ENCODE results near the gene WDR86. TPM values are rescaled to one million over a fixed set of nuclear protein-coding genes. Genes with fewer than 3 reads are reported as not detected.

The WDR86 gene
- total RNA-seq, 1 donor from 2014 or later: not detected

DNA sequence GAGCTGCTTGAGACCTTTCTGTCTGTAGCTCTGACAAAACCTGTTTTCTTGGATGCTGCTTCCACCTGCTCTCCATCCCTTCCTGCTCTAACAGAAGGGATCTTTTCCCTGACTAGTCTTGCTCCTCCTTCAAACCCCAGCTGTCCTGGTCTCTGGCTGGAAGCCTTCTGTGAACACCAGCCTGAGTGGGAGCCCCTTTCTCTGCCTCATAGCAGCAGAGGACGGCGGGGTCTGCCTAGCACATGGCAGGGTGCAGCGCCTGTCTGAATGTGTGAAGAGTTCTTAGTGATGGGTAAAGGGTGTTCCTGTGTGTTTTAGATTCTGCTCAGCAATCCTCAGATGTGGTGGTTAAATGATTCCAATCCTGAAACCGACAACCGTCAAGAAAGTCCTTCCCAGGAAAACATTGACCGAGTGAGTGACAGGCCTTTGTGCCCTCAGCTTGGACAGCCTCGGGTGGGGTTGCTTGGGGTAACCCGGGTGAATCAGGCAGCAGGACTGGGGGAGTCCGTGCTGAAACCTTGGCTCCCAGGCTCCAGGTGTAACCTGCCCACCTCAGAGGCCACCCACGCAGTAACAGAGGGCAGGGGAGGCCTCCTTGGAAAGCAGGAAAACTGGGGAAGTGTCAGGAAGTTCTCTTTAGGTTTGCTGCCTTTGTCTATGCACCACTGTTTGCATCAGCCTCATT is 34.2 kb downstream of the WDR86 start:
- intact Hi-C loops (cut with micrococcal nuclease): no loop called here
- H3K27ac Mint-ChIP-seq: no peak overlapping the region
- H3K36me3 Mint-ChIP-seq (ENCODE audit: low read depth): peaks cover 33% of the 10 kb centered on the region
- no peak overlapping the region for H3K4me3 Mint-ChIP-seq
- no peaks in the 10 kb centered on the region for H3K4me1 Mint-ChIP-seq
- no peaks in the 10 kb centered on the region for H3K27me3 Mint-ChIP-seq
- DNase-seq: no peak
- H3K9me3 Mint-ChIP-seq: no peaks in the 10 kb centered on the region

DNA sequence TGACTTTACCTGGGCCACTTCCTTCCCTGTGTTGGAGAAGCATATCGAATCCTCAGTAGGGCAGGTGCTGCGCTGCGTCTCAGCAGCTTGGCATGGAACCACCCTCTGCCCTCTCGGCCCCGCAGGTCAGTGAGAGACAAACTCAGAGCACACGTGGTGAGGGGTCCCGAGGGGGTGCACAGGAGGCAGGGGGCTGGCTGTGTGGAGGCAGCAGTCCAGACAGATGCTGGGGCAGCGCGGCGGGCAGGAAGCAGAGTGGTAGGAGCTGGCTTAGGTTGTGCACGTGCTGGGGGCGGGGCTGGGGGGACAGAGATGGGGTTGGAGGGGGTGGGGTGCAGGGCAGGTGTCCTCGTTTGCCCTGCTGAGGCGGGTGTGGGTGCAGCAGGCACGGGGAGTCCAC is 35.1 kb downstream of the WDR86 start:
- H3K4me3 Mint-ChIP-seq: no peak overlapping the region
- intact Hi-C loops (cut with micrococcal nuclease): no loop called here

DNA sequence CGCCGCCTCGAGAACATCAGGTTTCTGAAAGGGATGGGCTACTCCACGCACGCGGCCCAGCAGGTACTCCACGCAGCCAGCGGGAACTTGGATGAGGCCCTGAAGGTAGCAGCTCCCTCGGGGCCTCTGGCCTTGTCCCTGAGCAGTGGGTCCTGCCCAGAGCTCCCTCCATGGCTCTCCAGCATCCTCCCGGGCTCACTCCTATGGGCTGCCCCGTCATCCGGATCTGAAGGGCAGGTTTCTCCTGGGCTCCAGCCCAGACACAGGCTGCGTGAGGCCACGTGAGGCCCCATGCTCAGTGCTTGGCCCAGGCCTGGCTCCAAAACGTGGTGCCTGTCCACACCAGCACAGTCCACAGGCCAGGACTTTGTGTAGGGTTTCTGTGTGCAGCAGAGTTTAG is 35.7 kb downstream of the WDR86 start:
- Mint-ChIP-seq H3K27ac (no peak overlapping the region), H3K9me3 (no peaks in the 10 kb centered on the region), H3K36me3 (ENCODE audit: low read depth) (peaks cover 37% of the 10 kb centered on the region), H3K4me1 (no peaks in the 10 kb centered on the region), H3K27me3 (no peaks in the 10 kb centered on the region), H3K4me3 (no peak overlapping the region)
- DNase-seq: no peak
- intact Hi-C loops (cut with micrococcal nuclease): no loop called here

More for the DNA sequence above, 35.1 kb downstream of the WDR86 start:
- Mint-ChIP-seq H3K36me3 (ENCODE audit: low read depth) (peaks cover 35% of the 10 kb centered on the region), H3K4me1 (no peaks in the 10 kb centered on the region), H3K27ac (no peak overlapping the region), H3K27me3 (no peaks in the 10 kb centered on the region), H3K9me3 (no peaks in the 10 kb centered on the region)
- no peak for DNase-seq

DNA sequence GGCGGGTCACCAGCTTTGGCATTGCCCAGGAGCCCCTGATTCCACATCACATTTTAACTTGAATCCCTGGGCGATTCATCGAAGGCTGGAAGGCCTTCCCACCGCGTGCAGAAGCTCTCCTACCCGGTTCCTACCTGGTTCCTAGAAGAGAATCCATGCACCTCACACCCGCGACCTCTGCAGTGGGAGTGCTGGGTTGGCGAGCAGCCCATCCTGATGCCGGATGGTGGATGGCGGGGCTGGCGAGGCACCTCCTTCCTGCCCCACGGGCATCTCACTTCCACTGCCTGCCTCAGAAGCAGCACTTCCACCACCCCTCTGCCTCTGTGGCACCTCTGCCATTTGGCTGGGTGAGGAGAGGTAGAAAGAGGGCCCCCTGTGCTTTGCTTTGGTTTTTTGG is 36.2 kb downstream of the WDR86 start:
- Mint-ChIP-seq H3K27ac (no peak overlapping the region), H3K36me3 (ENCODE audit: low read depth) (peaks cover 38% of the 10 kb centered on the region), H3K27me3 (no peaks in the 10 kb centered on the region), H3K9me3 (no peaks in the 10 kb centered on the region), H3K4me1 (peaks cover under 1% of the 10 kb centered on the region), H3K4me3 (no peak overlapping the region)
- no peak for DNase-seq
- intact Hi-C loops (cut with micrococcal nuclease): no loop called here

DNA sequence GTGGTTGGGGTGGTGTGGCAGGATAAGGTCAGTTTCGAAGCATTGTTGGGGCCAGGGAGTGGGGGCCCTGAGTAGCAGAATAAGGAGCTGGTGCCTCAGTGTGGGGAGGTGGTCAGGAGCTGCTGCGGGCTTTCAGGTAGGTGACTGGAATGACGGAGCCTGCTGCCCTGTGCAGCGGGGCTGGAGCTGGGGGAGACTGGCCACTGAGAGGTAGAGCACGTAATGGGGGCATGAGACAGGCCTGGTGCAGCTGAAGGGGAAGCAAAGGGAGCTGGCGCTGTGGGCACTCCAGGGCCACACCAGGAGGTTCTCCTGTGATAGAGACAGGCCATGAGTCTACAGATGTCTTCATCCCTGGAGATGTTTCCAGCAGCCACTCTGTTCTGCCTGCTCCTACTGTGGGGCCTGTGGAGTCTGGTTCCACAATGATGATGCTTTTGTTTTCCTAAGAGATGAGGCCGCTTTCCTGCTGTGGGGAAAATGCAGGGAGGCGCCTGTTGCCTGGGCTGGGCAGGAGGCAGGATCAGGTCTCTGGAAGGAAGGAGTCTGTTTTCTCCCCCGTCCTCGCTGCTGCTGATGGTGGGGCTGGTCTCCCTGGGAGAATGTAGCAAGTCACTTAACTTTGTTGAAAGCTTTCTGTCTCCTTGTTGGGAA is 37.1 kb downstream of the WDR86 start:
- DNase-seq: no peak
- intact Hi-C loops (cut with micrococcal nuclease): no loop called here
- Mint-ChIP-seq H3K9me3 (no peaks in the 10 kb centered on the region), H3K36me3 (ENCODE audit: low read depth) (peaks cover 40% of the 10 kb centered on the region), H3K4me3 (no peak overlapping the region), H3K27me3 (no peaks in the 10 kb centered on the region), H3K27ac (no peak overlapping the region), H3K4me1 (peaks cover 5% of the 10 kb centered on the region)

GRCh38 chr7:151371266-151371665 is 38.6 kb downstream of the WDR86 start:
- Mint-ChIP-seq H3K9me3 (no peaks in the 10 kb centered on the region), H3K4me3 (no peak overlapping the region), H3K27ac (no peak overlapping the region), H3K36me3 (ENCODE audit: low read depth) (peaks cover 38% of the 10 kb centered on the region), H3K4me1 (peaks cover 5% of the 10 kb centered on the region), H3K27me3 (no peaks in the 10 kb centered on the region)
- intact Hi-C loops (cut with micrococcal nuclease): no loop called here
- no peak for DNase-seq

DNA sequence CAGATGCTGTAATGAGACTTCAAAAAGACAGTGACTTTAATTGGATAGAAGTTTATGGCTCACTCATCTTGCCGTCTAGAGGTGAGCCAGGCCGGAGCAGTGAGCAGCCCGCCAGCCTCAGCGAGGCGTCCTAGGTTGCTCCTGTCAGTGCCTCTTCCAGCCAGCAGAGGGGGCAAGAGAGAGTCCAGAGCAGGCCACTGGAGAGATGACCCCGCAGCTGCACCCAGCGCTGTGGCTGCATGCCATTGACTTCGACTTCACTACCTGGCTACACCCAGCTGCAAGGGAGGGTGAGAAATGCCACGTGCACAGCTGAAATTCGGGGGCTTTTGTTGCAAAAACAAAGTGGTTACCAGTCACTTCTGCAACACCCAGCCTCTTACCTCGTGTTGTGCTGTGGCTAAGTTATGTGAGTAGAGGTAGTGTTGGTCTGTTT is 41.7 kb downstream of the WDR86 start:
- no peak overlapping the region for H3K27ac Mint-ChIP-seq
- DNase-seq: peak; percentile 93
- H3K36me3 Mint-ChIP-seq (ENCODE audit: low read depth): peaks cover 38% of the 10 kb centered on the region
- no peak overlapping the region for H3K4me3 Mint-ChIP-seq
- H3K4me1 Mint-ChIP-seq: peaks cover 5% of the 10 kb centered on the region
- no peaks in the 10 kb centered on the region for H3K9me3 Mint-ChIP-seq
- intact Hi-C loops (cut with micrococcal nuclease): loop anchor here (1.0 to 5.0 kb wide), 3 partner anchors 44 to 391 kb away; partner anchors contain the start of gene WDR86
- H3K27me3 Mint-ChIP-seq: no peaks in the 10 kb centered on the region

DNA sequence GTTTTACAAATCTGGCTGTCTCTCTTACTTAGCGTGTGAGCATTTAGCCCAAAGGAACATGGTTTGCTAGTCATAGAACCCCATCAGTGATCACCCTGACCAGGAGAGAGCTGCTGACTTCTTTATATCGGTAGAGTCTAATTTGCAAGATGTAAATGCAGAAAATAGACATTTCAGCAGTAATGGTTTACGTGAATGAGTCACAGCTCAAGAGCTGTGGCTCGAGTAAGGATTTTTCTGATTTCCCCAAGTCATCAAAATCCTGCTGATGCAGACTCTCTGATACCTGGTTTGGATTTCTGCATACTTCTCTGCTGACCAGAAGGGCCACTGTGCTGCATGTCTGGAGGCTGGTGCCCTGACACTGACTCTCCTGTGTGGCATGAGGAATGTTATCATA is 42.6 kb downstream of the WDR86 start:
- Mint-ChIP-seq H3K4me1 (peaks cover 5% of the 10 kb centered on the region), H3K27ac (no peak overlapping the region), H3K9me3 (no peaks in the 10 kb centered on the region), H3K27me3 (no peaks in the 10 kb centered on the region), H3K4me3 (no peak overlapping the region), H3K36me3 (ENCODE audit: low read depth) (peaks cover 42% of the 10 kb centered on the region)
- no peak for DNase-seq
- intact Hi-C loops (cut with micrococcal nuclease): loop anchor here (5.0 kb wide), 1 partner anchor 45 kb away; the partner anchor contains the start of gene WDR86

- H3K4me3 Mint-ChIP-seq: no peak overlapping the region
- no peaks in the 10 kb centered on the region for H3K27me3 Mint-ChIP-seq
- peaks cover 5% of the 10 kb centered on the region for H3K4me1 Mint-ChIP-seq
- no peak overlapping the region for H3K27ac Mint-ChIP-seq
- peaks cover 44% of the 10 kb centered on the region for H3K36me3 Mint-ChIP-seq (ENCODE audit: low read depth)
- no peak for DNase-seq
- intact Hi-C loops (cut with micrococcal nuclease): loop anchor here (5.0 kb wide), 1 partner anchor 45 kb away; the partner anchor contains the start of gene WDR86
- H3K9me3 Mint-ChIP-seq: no peaks in the 10 kb centered on the region
Observed at GRCh38 chr7:151366880-151367222, 43.0 kb downstream of the WDR86 start.

DNA sequence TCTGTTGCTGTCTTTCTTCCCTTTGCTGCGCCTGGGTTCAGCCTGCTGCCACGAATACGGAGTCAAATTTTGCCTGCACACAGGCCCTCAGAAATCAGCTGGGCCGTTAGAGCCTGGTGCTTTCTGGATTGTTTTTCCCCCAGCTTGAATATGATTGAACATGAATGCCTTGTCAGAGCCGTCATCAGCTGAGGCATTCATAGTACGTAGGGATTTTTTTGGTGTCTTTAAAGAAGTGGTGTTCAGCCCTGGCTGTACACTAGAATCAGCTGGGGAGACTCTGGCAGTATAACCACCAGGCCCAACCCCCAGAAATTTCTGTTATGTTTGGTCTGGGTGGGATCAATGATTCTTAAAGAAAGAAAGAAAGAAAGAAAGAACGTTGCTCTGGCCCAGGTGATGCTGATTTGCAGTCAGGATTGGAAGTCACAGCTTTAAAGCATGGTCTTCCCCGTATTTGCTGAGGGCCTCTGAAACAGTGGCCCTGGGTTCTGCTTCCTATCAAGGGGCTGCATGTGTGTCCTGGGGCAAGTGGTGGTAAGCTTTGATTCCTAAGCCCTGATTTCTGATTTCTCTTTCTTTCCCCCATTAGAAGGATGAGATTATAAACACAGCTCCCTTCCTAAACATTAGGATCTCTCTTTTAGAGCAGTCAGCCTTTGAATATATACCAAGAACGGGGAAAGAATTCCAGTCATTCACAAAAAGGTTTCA is 43.5 kb downstream of the WDR86 start:
- H3K4me3 Mint-ChIP-seq: no peak overlapping the region
- peaks cover 49% of the 10 kb centered on the region for H3K36me3 Mint-ChIP-seq (ENCODE audit: low read depth)
- intact Hi-C loops (cut with micrococcal nuclease): loop anchor here (5.0 kb wide), 1 partner anchor 46 kb away; the partner anchor contains the start of gene WDR86
- no peaks in the 10 kb centered on the region for H3K27me3 Mint-ChIP-seq
- H3K27ac Mint-ChIP-seq: no peak overlapping the region
- H3K9me3 Mint-ChIP-seq: no peaks in the 10 kb centered on the region
- no peak for DNase-seq
- peaks cover 5% of the 10 kb centered on the region for H3K4me1 Mint-ChIP-seq

DNA sequence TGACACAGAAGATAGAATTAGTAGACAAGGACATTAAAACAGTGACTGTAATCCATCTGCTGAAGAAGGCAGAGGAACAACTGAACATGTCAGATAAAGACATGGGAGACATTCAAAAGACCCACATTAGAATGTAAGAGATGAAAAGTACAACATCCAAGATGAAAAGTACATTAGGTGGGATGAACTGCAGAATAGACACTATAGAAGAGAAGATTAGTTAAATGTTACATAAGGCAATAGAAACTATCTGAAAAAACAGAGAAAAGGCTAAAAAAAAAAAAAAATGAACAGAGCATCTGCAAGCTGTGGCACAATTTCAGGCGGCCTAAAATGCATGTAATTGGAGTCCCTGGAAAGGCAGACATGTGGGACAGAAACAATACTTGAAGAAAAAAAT is 46.7 kb downstream of the WDR86 start:
- Mint-ChIP-seq H3K9me3 (no peaks in the 10 kb centered on the region), H3K4me1 (peaks cover 3% of the 10 kb centered on the region), H3K36me3 (ENCODE audit: low read depth) (peaks cover 49% of the 10 kb centered on the region), H3K4me3 (no peak overlapping the region), H3K27ac (no peak overlapping the region), H3K27me3 (no peaks in the 10 kb centered on the region)
- no peak for DNase-seq
- intact Hi-C loops (cut with micrococcal nuclease): no loop called here

- no peaks in the 10 kb centered on the region for H3K27me3 Mint-ChIP-seq
- DNase-seq: no peak
- peaks cover 52% of the 10 kb centered on the region for H3K36me3 Mint-ChIP-seq (ENCODE audit: low read depth)
- intact Hi-C loops (cut with micrococcal nuclease): no loop called here
- no peak overlapping the region for H3K27ac Mint-ChIP-seq
- no peak overlapping the region for H3K4me3 Mint-ChIP-seq
- H3K9me3 Mint-ChIP-seq: no peaks in the 10 kb centered on the region
- H3K4me1 Mint-ChIP-seq: no peaks in the 10 kb centered on the region
Observed at GRCh38 chr7:151361193-151361959, 48.5 kb downstream of the WDR86 start.

DNA sequence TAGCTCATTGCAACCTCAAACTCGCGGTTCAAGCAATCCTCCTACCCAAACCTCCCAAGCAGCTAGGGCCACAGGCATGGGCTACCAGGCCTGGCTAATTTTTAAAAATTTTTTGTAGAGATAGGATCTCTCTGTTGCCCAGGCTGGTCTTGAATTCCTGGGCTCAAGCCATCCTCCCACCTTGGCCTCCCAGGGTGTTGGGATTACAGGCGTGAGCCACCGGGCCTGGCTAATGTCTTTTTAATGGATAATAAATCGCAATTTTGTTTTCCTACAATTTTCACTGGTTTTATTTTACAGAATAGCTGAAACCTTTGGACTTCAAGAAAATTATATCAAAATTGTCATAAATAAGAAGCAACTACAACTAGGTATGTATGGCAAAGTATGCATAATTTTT is 57.3 kb downstream of the WDR86 start:
- no peaks in the 10 kb centered on the region for H3K9me3 Mint-ChIP-seq
- H3K27me3 Mint-ChIP-seq: no peaks in the 10 kb centered on the region
- no peak for DNase-seq
- H3K27ac Mint-ChIP-seq: peak overlapping the region; percentile 93
- intact Hi-C loops (cut with micrococcal nuclease): loop anchor here (5.0 kb wide), 2 partner anchors 95 to 165 kb away; partner anchors contain the start of gene RHEB
- H3K4me3 Mint-ChIP-seq: no peak overlapping the region
- peaks cover 51% of the 10 kb centered on the region for H3K36me3 Mint-ChIP-seq (ENCODE audit: low read depth)
- peaks cover 40% of the 10 kb centered on the region for H3K4me1 Mint-ChIP-seq
